Measurements from ENCODE around the gene NLRP9.

NLRP9 gene

GRCh38 chr19:55674459-55674840, 63.8 kb downstream of the NLRP9 start:
- no peaks in the 10 kb centered on the region for H3K9me2 ChIP-seq (replicated peaks; ENCODE audit: insufficient read depth, low read length)
- peaks cover 54% of the 10 kb centered on the region for H3F3A ChIP-seq (ENCODE audit: insufficient read depth)
- H3K27me3 ChIP-seq (ENCODE audit: low read length) = no peaks in the 10 kb centered on the region
- peak overlapping the region; percentile 58 for H3K27ac ChIP-seq (ENCODE audit: low read depth, low read length)
- H3K36me3 ChIP-seq (ENCODE audit: low read length) = peaks cover 12% of the 10 kb centered on the region; the same call in 1 of the 2 replicates
- H3K4me3 ChIP-seq (ENCODE audit: insufficient read depth, low read length, poor library complexity, severe bottlenecking) = peak overlapping the region; percentile 45
- H3K4me2 ChIP-seq (ENCODE audit: low read depth, low read length, poor library complexity, severe bottlenecking) = peak overlapping the region; percentile 64
- TF ChIP-seq, protein P1, sequence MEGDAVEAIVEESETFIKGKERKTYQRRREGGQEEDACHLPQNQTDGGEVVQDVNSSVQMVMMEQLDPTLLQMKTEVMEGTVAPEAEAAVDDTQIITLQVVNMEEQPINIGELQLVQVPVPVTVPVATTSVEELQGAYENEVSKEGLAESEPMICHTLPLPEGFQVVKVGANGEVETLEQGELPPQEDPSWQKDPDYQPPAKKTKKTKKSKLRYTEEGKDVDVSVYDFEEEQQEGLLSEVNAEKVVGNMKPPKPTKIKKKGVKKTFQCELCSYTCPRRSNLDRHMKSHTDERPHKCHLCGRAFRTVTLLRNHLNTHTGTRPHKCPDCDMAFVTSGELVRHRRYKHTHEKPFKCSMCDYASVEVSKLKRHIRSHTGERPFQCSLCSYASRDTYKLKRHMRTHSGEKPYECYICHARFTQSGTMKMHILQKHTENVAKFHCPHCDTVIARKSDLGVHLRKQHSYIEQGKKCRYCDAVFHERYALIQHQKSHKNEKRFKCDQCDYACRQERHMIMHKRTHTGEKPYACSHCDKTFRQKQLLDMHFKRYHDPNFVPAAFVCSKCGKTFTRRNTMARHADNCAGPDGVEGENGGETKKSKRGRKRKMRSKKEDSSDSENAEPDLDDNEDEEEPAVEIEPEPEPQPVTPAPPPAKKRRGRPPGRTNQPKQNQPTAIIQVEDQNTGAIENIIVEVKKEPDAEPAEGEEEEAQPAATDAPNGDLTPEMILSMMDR (IDR thresholded peaks at IDR 0.05; ENCODE audit: insufficient read depth, low read length, poor library complexity, severe bottlenecking) = no peak
- TF ChIP-seq EZH2phosphoT487 (conservative IDR thresholded peaks at IDR 0.05; ENCODE audit: low read length) = no peak
- no peak overlapping the region for H2AFZ ChIP-seq (ENCODE audit: low read depth, low read length, severe bottlenecking)
- no peaks in the 10 kb centered on the region for H3K9me3 ChIP-seq (ENCODE audit: insufficient read depth, low read length)
- peak overlapping the region; percentile 82 for H3K9ac ChIP-seq (ENCODE audit: low read length)
- H4K20me1 ChIP-seq (ENCODE audit: low read depth, low read length) = peaks cover 8% of the 10 kb centered on the region
- H3K79me2 ChIP-seq (ENCODE audit: insufficient read depth, low read length) = peaks cover 80% of the 10 kb centered on the region

- Histone ChIP-seq H3K9ac (ENCODE audit: low read length) (no peak overlapping the region), H3K9me2 (replicated peaks; ENCODE audit: insufficient read depth, low read length) (no peaks in the 10 kb centered on the region), H3K4me2 (ENCODE audit: low read depth, low read length, poor library complexity, severe bottlenecking) (peak overlapping the region; percentile 64), H3K36me3 (ENCODE audit: low read length) (peaks cover 10% of the 10 kb centered on the region; the same call in 1 of the 2 replicates), H3K9me3 (ENCODE audit: insufficient read depth, low read length) (no peaks in the 10 kb centered on the region), H3K4me3 (ENCODE audit: insufficient read depth, low read length, poor library complexity, severe bottlenecking) (no peak overlapping the region), H2AFZ (ENCODE audit: low read depth, low read length, severe bottlenecking) (no peak overlapping the region), H3K27me3 (ENCODE audit: low read length) (no peaks in the 10 kb centered on the region), H3K27ac (ENCODE audit: low read depth, low read length) (peak overlapping the region; percentile 26; the same call in 1 of the 2 replicates), H3K79me2 (ENCODE audit: insufficient read depth, low read length) (peaks cover 80% of the 10 kb centered on the region), H4K20me1 (ENCODE audit: low read depth, low read length) (peaks cover 8% of the 10 kb centered on the region), H3F3A (ENCODE audit: insufficient read depth) (peaks cover 54% of the 10 kb centered on the region)
- no peak for TF ChIP-seq EZH2phosphoT487 (conservative IDR thresholded peaks at IDR 0.05; ENCODE audit: low read length)
- TF ChIP-seq, protein P1 (IDR thresholded peaks at IDR 0.05; ENCODE audit: insufficient read depth, low read length, poor library complexity, severe bottlenecking) = no peak
Observed at GRCh38 chr19:55673889-55674288, 64.3 kb downstream of the NLRP9 start.

DNA sequence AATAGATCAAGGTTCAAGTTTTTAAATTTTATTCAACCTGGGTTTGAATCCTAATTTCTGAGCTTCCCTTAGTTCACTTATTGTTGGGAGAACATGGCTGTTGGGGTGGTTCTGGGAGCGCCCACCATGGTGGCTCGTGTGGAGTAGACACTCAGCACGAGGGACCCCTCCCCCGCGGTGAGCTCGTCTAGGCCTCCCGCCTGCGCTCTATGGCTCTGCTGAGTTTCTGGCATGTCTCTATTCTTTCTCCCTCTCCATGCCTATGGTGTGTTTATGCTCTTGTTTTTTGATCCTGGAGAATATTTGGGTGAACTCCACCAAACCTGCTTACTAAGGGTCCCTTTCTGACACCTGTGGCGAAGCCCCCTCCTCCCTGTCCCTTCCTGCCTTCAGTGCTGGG, 64.7 kb downstream of the NLRP9 start:
- Histone ChIP-seq H3K4me3 (ENCODE audit: insufficient read depth, low read length, poor library complexity, severe bottlenecking) (no peak overlapping the region), H3K9ac (ENCODE audit: low read length) (no peak overlapping the region), H2AFZ (ENCODE audit: low read depth, low read length, severe bottlenecking) (no peak overlapping the region), H4K20me1 (ENCODE audit: low read depth, low read length) (peaks cover 8% of the 10 kb centered on the region), H3K9me2 (replicated peaks; ENCODE audit: insufficient read depth, low read length) (no peaks in the 10 kb centered on the region), H3K36me3 (ENCODE audit: low read length) (peaks cover 6% of the 10 kb centered on the region; the same call in 1 of the 2 replicates), H3K79me2 (ENCODE audit: insufficient read depth, low read length) (peaks cover 79% of the 10 kb centered on the region), H3K4me2 (ENCODE audit: low read depth, low read length, poor library complexity, severe bottlenecking) (peak overlapping the region; percentile 10), H3K27me3 (ENCODE audit: low read length) (no peaks in the 10 kb centered on the region), H3F3A (ENCODE audit: insufficient read depth) (peaks cover 50% of the 10 kb centered on the region), H3K9me3 (ENCODE audit: insufficient read depth, low read length) (no peaks in the 10 kb centered on the region), H3K27ac (ENCODE audit: low read depth, low read length) (peak overlapping the region; percentile 26; the same call in 1 of the 2 replicates)
- TF ChIP-seq, protein P1 (IDR thresholded peaks at IDR 0.05; ENCODE audit: insufficient read depth, low read length, poor library complexity, severe bottlenecking) = no peak
